GM18511 (cell line): ENCODE measurements around the gene C19orf73.
A peak's percentile ranks its signal among the peaks of the same experiment; 100 is the strongest.
"Not testable (repeated sequence)": the region's sequence is repeated elsewhere in the genome, so short reads cannot be mapped to it uniquely, and the experiment has no call there.

ENCODE experiments used
- ATAC-seq: cut with Tn5 transposase; IDR thresholded peaks from one replicate; pipeline ENCODE4 v1.9.1; 2021; ENCODE audit warnings: mild to moderate bottlenecking, moderate library complexity; ENCODE audit not compliant: unreplicated experiment

The C19orf73 gene

GRCh38 chr19:49103331-49104085 is 15.4 kb downstream of the C19orf73 start:
- no peak for ATAC-seq

- ATAC-seq, result no peak
These were observed 16.6 kb downstream of the C19orf73 start for GRCh38 chr19:49102303-49102702.

GRCh38 chr19:49101160-49101559 is 17.8 kb downstream of the C19orf73 start:
- no peak for ATAC-seq

GRCh38 chr19:49098795-49099194 is 20.1 kb downstream of the C19orf73 start:
- no peak for ATAC-seq

- ATAC-seq, result no peak
These were observed 21.3 kb downstream of the C19orf73 start for GRCh38 chr19:49097453-49098288.

- no peak for ATAC-seq
These were observed 24.1 kb downstream of the C19orf73 start for GRCh38 chr19:49094505-49095482.

- ATAC-seq, result no peak
These were observed 26.3 kb downstream of the C19orf73 start for GRCh38 chr19:49092686-49093085.

GRCh38 chr19:49091391-49092038 is 27.4 kb downstream of the C19orf73 start:
- no peak for ATAC-seq

GRCh38 chr19:49086296-49086695 is 32.6 kb downstream of the C19orf73 start:
- no peak for ATAC-seq

GRCh38 chr19:49085868-49086232 is 33.1 kb downstream of the C19orf73 start:
- no peak for ATAC-seq

GRCh38 chr19:49085020-49085867 is 33.7 kb downstream of the C19orf73 start, which contains the start of gene SNRNP70:
Gene SNRNP70, plus strand, starts transcription at chr19:49085451. Its CDS starts 964 bp downstream, at chr19:49086415.
- ATAC-seq, result peak; percentile 89

- no peak for ATAC-seq
These were observed 34.5 kb downstream of the C19orf73 start for GRCh38 chr19:49084206-49085019.

- ATAC-seq, result no peak
These were observed 37.7 kb downstream of the C19orf73 start for GRCh38 chr19:49081273-49081672.

GRCh38 chr19:49080392-49080791 is 38.6 kb downstream of the C19orf73 start:
- ATAC-seq, result no peak

GRCh38 chr19:49074869-49075268 is 44.1 kb downstream of the C19orf73 start:
- not testable (repeated sequence) for ATAC-seq

- ATAC-seq, result no peak
These were observed 45.2 kb downstream of the C19orf73 start for GRCh38 chr19:49073514-49074378.

- ATAC-seq, result no peak
These were observed 46.9 kb downstream of the C19orf73 start for GRCh38 chr19:49071860-49072547.
